Thoracic aorta (tissue), 2 donors: ENCODE measurements around the gene INTS2. TPM values are rescaled to one million over a fixed set of nuclear protein-coding genes. Genes with fewer than 3 reads are reported as not detected.

Source experiments
- ATAC-seq: fragments of 150-250 bp; one replicate; pipeline ENCODE4 v1.8.0; 2017; ENCODE audit warnings: low read depth; ENCODE audit not compliant: insufficient number of reproducible peaks, low FRiP score
- DNase-seq: peaks from one replicate; pipeline ENCODE4 v3.0.0-alpha.2; 2020; ENCODE audit warnings: low spot score
- H3K27ac ChIP-seq, 2 donors: fragments of 200-600 bp; sonication (generic); 1 replicate in 1 of 2; 2 replicates in 1 of 2; pipeline ENCODE4 v1.5.1; 2016; ENCODE audit warnings: mild to moderate bottlenecking in 2 of 2, moderate library complexity in 2 of 2
- H3K27me3 ChIP-seq: fragments of 200-600 bp; sonication (generic); replicated peaks from 2 replicates; pipeline ENCODE4 v1.6.0; 2016; ENCODE audit warnings: mild to moderate bottlenecking; ENCODE audit not compliant: insufficient read depth
- H3K36me3 ChIP-seq: fragments of 200-600 bp; sonication (generic); one replicate; pipeline ENCODE4 v1.5.1; 2016
- H3K4me1 ChIP-seq, 2 donors: fragments of 200-600 bp; sonication (generic); 1 replicate in 1 of 2; 2 replicates in 1 of 2; pipeline versions ENCODE4 v1.5.1 to v1.6.0; 2016; ENCODE audit warnings: low read depth in 2 of 2, mild to moderate bottlenecking in 1 of 2; ENCODE audit not compliant: control insufficient read depth in 1 of 2
- H3K4me3 ChIP-seq: fragments of 200-600 bp; sonication (generic); 2 replicates; pipeline ENCODE4 v1.5.1; 2016; ENCODE audit warnings: mild to moderate bottlenecking
- H3K9me3 ChIP-seq: fragments of 200-600 bp; sonication (generic); 2 replicates; pipeline ENCODE4 v1.5.1; 2016
- total RNA-seq, 2 donors: library from RNA; depleted of rRNA; stranded (reverse); fragments of >200 nt; gene quantifications; one replicate each; pipeline versions ENCODE4 v1.1.0 to v1.2.3, GENCODE V29; 2016
- TF ChIP-seq, protein P1 (sequence below): fragments of 200-600 bp; sonication (generic); IDR thresholded peaks from one replicate; pipeline ENCODE4 v1.5.1; 2019; ENCODE audit warnings: antibody characterized with exemption

INTS2 gene
- total RNA-seq, 2 donors from 2014 or later = 13.8 to 19.8 TPM

DNA sequence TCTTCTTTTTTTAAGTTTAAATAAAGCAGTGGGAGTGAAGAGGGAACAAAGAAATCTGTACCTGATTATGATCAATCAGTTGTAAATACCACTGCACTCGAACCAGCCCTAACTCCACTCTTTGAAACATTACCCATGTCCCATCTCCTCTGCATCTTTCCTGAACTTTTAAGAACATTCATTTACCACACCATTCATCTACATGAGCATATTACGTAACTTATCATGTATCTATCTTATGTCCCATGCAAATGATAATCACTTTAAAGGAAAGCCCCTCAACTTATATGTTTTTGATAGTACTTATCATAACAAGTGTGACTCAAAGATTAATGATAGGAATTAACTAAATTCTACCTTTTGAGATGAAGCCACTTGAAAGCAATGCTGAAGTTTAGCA lies 53.7 kb downstream of the INTS2 start:
- TF ChIP-seq, protein P1, sequence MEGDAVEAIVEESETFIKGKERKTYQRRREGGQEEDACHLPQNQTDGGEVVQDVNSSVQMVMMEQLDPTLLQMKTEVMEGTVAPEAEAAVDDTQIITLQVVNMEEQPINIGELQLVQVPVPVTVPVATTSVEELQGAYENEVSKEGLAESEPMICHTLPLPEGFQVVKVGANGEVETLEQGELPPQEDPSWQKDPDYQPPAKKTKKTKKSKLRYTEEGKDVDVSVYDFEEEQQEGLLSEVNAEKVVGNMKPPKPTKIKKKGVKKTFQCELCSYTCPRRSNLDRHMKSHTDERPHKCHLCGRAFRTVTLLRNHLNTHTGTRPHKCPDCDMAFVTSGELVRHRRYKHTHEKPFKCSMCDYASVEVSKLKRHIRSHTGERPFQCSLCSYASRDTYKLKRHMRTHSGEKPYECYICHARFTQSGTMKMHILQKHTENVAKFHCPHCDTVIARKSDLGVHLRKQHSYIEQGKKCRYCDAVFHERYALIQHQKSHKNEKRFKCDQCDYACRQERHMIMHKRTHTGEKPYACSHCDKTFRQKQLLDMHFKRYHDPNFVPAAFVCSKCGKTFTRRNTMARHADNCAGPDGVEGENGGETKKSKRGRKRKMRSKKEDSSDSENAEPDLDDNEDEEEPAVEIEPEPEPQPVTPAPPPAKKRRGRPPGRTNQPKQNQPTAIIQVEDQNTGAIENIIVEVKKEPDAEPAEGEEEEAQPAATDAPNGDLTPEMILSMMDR = no peak
- Histone ChIP-seq H3K4me1 (no peaks in the 10 kb centered on the region), H3K9me3 (no peaks in the 10 kb centered on the region), H3K27ac (no peak overlapping the region), H3K27me3 (no peaks in the 10 kb centered on the region), H3K36me3 (peaks cover 13% of the 10 kb centered on the region), H3K4me3 (no peak overlapping the region)
- ATAC-seq = no peak
- no peak for DNase-seq

DNA sequence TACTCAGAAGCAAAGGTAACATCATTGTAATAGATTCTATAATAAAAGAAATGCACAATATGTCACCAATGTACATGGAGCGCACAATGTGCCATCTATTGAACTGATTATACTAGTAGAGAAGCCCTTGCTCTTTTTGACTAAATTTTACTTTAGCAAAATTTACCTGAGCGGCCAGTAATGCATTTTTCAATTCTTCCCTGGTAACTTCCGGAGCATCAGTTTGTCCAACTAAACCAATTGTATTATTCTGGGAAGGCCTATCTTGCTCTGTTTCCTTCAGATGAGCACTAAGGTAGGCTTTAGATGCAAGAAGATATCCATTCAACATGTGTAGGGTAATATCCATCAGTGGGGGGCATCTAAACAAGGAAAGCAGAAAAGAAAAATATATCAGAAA lies 55.7 kb downstream of the INTS2 start:
- peaks cover 7% of the 10 kb centered on the region for H3K36me3 ChIP-seq
- no peaks in the 10 kb centered on the region for H3K9me3 ChIP-seq
- no peaks in the 10 kb centered on the region for H3K27me3 ChIP-seq
- ATAC-seq (no peak), DNase-seq (no peak)
- no peaks in the 10 kb centered on the region for H3K4me1 ChIP-seq
- TF ChIP-seq, protein P1 = no peak
- no peak overlapping the region for H3K4me3 ChIP-seq
- H3K27ac ChIP-seq = no peak overlapping the region

DNA sequence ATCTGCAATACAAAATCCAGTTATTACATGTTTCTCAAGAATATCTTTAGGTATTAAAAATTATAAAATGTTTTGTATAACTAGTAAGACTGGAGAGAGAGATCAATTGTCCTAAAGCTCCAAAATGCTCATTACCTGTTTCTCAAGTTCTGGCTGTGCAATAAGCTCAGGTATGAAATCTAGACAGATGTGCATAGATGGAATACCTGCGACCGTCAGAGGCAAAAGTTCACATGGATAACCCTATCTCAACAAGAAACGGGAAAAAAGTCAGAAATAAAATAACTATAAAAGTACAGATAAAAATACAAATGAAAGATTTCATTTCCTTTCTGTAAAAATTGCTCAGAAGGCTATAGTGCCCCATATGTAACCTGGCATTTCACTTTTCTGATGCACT lies 58.6 kb downstream of the INTS2 start:
- H3K9me3 ChIP-seq = no peaks in the 10 kb centered on the region
- TF ChIP-seq, protein P1 = no peak
- H3K27ac ChIP-seq = no peak overlapping the region
- DNase-seq (no peak), ATAC-seq (no peak)
- H3K27me3 ChIP-seq = no peaks in the 10 kb centered on the region
- no peaks in the 10 kb centered on the region for H3K4me1 ChIP-seq
- H3K4me3 ChIP-seq = no peak overlapping the region
- peaks cover 7% of the 10 kb centered on the region for H3K36me3 ChIP-seq

DNA sequence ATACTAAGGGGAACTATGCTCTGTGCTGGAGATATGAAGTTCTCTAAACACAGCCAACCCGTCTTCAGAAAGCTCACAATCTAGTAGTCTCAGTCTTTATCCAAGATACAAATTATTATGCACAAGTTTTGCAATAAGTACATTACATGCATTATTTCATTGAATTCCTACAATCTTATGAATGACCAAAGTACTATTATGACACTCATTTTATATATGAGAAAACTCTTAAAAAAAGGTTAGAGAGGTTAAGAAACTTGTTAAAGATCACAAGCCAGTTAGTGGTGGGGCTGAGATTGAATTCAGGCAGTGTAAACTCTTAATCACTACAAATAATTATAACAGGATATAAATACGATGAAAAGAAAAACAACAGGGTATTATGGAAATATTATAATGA lies 59.7 kb downstream of the INTS2 start:
- TF ChIP-seq, protein P1 = no peak
- ATAC-seq (no peak), DNase-seq (no peak)
- Histone ChIP-seq H3K27me3 (no peaks in the 10 kb centered on the region), H3K36me3 (peaks cover 7% of the 10 kb centered on the region), H3K4me3 (no peak overlapping the region), H3K27ac (no peak overlapping the region), H3K4me1 (peaks cover 0 to under 1% of the 10 kb centered on the region in 2 donors), H3K9me3 (no peaks in the 10 kb centered on the region)

DNA sequence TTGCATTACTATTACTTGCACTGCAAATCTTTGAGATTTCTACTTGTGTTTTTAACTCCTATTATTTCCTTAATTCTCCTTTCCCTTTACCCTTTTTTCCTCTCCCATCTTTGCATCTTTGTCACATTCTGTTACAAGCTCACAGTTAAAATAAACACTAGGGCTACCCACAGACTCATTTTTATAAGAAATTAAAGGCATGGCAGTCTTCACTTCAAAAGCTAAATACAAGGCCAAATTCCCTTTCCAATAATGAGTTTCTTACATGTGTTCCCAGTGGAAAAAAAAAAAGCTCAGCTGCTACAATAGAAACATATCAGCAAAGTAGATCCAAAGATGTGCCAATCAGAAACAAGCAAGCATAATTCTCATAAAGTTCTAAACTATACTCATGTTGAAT lies 60.7 kb downstream of the INTS2 start:
- no peaks in the 10 kb centered on the region for H3K27me3 ChIP-seq
- no peak overlapping the region for H3K27ac ChIP-seq
- ATAC-seq (no peak), DNase-seq (no peak)
- H3K4me3 ChIP-seq = no peak overlapping the region
- H3K4me1 ChIP-seq = peaks cover 0 to 8% of the 10 kb centered on the region in 2 donors
- H3K9me3 ChIP-seq = no peaks in the 10 kb centered on the region
- TF ChIP-seq, protein P1 = no peak
- H3K36me3 ChIP-seq = peaks cover 7% of the 10 kb centered on the region
